Breast epithelium (tissue), 3 donors: ENCODE results near the gene WBP1.

Source experiments
- CTCF ChIP-seq, 3 donors: fragments of 450-650 bp; IDR thresholded peaks; one replicate each; pipeline ENCODE4 v1.5.1; 2016 to 2017; ENCODE audit warnings: antibody characterized with exemption in 3 of 3, mild to moderate bottlenecking in 3 of 3, moderate library complexity in 3 of 3
- POLR2A ChIP-seq: fragments of 450-650 bp; IDR thresholded peaks from one replicate; pipeline ENCODE4 v1.6.1; 2016; ENCODE audit warnings: antibody characterized with exemption, mild to moderate bottlenecking, moderate library complexity
- POLR2AphosphoS5 ChIP-seq, 3 donors: sonication (generic); formaldehyde crosslinking; IDR thresholded peaks; one replicate each; pipeline ENCODE4 v1.6.1; 2017; ENCODE audit warnings: antibody characterized with exemption in 3 of 3

- TF ChIP-seq CTCF (IDR thresholded peaks at IDR 0.05) (no peak), POLR2AphosphoS5 (IDR thresholded peaks at IDR 0.05) (no peak), POLR2A (no peak)
Observed at GRCh38 chr2:74497777-74498499, 39.7 kb downstream of the WBP1 start.
